ENCODE measurements around the gene ZNF223. TPM values are rescaled to one million over a fixed set of nuclear protein-coding genes. Genes with fewer than 3 reads are reported as not detected.

The ZNF223 gene
- total and polyA plus RNA-seq, 10 donors = 2.7 to 9.9 (median 5.8) TPM

DNA sequence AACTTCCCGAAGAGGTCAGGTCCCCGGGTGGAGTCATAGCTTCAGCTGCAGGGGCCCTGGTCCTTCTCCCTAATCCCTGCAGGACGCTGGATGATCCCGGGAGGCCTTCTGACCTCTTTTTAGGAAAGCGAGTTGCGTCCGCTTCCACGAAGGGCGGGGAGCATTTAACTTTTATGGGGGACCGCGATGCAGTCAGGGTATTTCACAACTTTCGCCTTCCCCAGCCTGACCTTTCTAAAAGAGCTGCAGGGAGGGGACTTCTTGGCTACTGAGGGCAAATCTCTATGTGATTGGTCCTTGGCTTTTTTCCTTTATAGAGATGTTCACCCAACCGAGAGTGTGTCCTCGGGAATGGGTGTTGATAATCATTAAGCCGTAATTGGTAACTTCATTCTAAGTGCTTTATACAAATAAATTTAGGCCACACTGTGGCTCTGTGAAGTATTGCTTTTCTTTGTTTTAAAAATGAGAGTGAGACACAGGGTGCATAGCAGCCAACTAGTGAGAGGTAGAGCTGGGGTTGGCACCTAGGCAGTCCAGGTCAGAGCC, 48.3 kb upstream of the ZNF223 start:
- Histone ChIP-seq H3K36me3 (peaks cover 6 to 35% (median 22%) of the 10 kb centered on the region in 6 donors), H3K9me3 (peaks cover 0 to 56% (median 46%) of the 10 kb centered on the region in 8 donors), H3K27ac (peak overlapping the region in 7 of 8 donors; percentile 74 to 92 (median 83)), H3K4me1 (peaks cover 8 to 42% (median 20%) of the 10 kb centered on the region in 6 donors), H3K4me3 (peak overlapping the region; percentile 62 to 92 (median 84)), H3K27me3 (replicated peaks in 1 of 7) (no peaks in the 10 kb centered on the region)
- intact Hi-C loops (cut with DNase I; ENCODE audit: low total_unique reads) = loop anchor here (10.0 kb wide), 1 partner anchor 91 kb away; the partner anchor contains the start of gene ZNF224
- no peak for TF ChIP-seq POLR2A (IDR thresholded peaks at IDR 0.05)
- TF ChIP-seq, protein P1, sequence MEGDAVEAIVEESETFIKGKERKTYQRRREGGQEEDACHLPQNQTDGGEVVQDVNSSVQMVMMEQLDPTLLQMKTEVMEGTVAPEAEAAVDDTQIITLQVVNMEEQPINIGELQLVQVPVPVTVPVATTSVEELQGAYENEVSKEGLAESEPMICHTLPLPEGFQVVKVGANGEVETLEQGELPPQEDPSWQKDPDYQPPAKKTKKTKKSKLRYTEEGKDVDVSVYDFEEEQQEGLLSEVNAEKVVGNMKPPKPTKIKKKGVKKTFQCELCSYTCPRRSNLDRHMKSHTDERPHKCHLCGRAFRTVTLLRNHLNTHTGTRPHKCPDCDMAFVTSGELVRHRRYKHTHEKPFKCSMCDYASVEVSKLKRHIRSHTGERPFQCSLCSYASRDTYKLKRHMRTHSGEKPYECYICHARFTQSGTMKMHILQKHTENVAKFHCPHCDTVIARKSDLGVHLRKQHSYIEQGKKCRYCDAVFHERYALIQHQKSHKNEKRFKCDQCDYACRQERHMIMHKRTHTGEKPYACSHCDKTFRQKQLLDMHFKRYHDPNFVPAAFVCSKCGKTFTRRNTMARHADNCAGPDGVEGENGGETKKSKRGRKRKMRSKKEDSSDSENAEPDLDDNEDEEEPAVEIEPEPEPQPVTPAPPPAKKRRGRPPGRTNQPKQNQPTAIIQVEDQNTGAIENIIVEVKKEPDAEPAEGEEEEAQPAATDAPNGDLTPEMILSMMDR (IDR thresholded peaks at IDR 0.05 in 8 of 11, conservative IDR thresholded peaks at IDR 0.05 in 3 of 11) = no peak
- TF ChIP-seq POLR2AphosphoS5 (IDR thresholded peaks at IDR 0.05) = no peak
- peak; percentile 72 for DNase-seq
- 2 to 3% (median 3%) methylated on average over 15 of the region's 15 CpGs for WGBS, 5 donors

DNA sequence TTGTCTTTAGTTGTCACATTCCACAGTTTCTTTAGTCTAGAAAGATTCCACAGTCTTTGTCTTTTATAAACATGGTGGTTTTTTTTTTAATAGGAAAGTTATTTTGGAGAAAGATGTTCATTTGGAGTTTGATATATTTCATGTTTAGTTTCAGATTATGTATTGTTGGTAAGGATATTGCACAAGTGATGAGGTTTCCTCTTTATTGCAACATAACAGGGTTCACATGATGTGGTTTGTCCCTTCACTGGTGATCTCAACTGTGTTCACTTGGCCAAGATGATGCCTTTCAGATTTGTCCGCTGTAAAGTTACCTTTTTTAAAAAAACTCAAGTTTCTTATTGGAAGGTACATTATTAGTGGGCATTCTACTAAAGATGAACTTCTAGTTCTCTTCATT, 45.9 kb upstream of the ZNF223 start:
- Histone ChIP-seq H3K27ac (peak overlapping the region in 7 of 8 donors; percentile 10 to 83 (median 65)), H3K36me3 (peaks cover 29 to 59% (median 46%) of the 10 kb centered on the region in 6 donors), H3K9me3 (peaks cover 8 to 63% (median 62%) of the 10 kb centered on the region in 8 donors), H3K4me3 (no peak overlapping the region), H3K4me1 (peaks cover 8 to 42% (median 20%) of the 10 kb centered on the region in 6 donors), H3K27me3 (replicated peaks in 1 of 7) (no peaks in the 10 kb centered on the region)
- intact Hi-C loops (cut with DNase I; ENCODE audit: low total_unique reads) = loop anchor here (10.0 kb wide), 1 partner anchor 89 kb away; the partner anchor contains the start of gene ZNF224
- TF ChIP-seq, protein P1 (IDR thresholded peaks at IDR 0.05 in 8 of 11, conservative IDR thresholded peaks at IDR 0.05 in 3 of 11) = no peak
- TF ChIP-seq POLR2A (IDR thresholded peaks at IDR 0.05) = no peak
- TF ChIP-seq POLR2AphosphoS5 (IDR thresholded peaks at IDR 0.05) = no peak
- WGBS, 5 donors = 49 to 78% (median 58%) methylated on average over 1 of the region's 1 CpG
- no peak for DNase-seq

DNA sequence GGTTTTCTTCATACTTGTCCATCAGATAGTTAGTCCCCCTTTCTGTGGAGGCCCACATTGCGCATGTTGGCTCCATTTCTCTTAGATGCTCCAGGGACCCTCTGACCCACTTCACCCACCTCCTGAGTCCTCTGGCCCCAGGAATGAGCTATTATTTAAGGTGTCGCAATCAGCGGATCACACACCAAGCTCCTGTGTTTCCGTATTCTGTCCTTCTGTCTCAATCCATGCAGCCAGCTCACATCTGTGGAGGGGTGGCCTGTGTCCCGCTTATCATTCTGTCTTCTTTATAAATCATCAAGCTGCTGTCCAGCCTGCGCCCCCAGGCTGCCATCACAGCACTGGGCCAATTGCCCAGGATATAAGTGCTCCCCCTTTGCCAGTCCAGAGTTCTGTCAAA, 44.4 kb upstream of the ZNF223 start:
- no peak for DNase-seq
- no peak overlapping the region for H3K4me3 ChIP-seq
- H3K9me3 ChIP-seq = peaks cover 20 to 78% (median 77%) of the 10 kb centered on the region in 8 donors
- H3K27me3 ChIP-seq (replicated peaks in 1 of 7) = no peaks in the 10 kb centered on the region
- no peak for TF ChIP-seq POLR2A (IDR thresholded peaks at IDR 0.05)
- TF ChIP-seq POLR2AphosphoS5 (IDR thresholded peaks at IDR 0.05) = no peak
- TF ChIP-seq, protein P1 (IDR thresholded peaks at IDR 0.05 in 8 of 11, conservative IDR thresholded peaks at IDR 0.05 in 3 of 11) = no peak
- intact Hi-C loops (cut with DNase I; ENCODE audit: low total_unique reads) = loop anchor here (10.0 kb wide), 1 partner anchor 87 kb away; the partner anchor contains the start of gene ZNF224
- peaks cover 34 to 74% (median 61%) of the 10 kb centered on the region in 6 donors for H3K36me3 ChIP-seq
- no peak overlapping the region for H3K27ac ChIP-seq
- 97 to 99% (median 97%) methylated on average over 6 of the region's 6 CpGs for WGBS, 5 donors
- H3K4me1 ChIP-seq = peaks cover 7 to 35% (median 13%) of the 10 kb centered on the region in 6 donors

DNA sequence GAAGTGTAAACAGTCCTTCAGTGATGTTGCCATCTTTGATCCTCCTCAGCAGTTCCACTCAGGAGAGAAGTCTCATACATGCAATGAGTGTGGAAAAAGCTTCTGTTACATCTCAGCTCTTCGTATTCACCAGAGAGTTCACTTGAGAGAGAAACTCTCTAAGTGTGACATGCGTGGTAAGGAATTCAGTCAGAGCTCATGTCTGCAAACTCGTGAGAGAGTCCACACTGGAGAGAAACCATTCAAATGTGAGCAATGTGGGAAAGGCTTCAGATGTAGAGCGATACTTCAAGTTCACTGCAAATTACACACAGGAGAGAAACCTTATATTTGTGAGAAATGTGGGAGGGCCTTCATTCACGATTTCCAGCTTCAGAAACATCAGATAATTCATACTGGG, 41.4 kb upstream of the ZNF223 start:
- Histone ChIP-seq H3K27me3 (replicated peaks in 1 of 7) (no peaks in the 10 kb centered on the region), H3K9me3 (peaks cover 22 to 100% (median 100%) of the 10 kb centered on the region in 8 donors), H3K4me1 (peaks cover 0 to 10% (median 0%) of the 10 kb centered on the region in 6 donors), H3K27ac (no peak overlapping the region), H3K4me3 (peak overlapping the region in 1 of 8 donors; percentile 21), H3K36me3 (peaks cover 34 to 81% (median 64%) of the 10 kb centered on the region in 6 donors)
- 95 to 99% (median 95%) methylated on average over 5 of the region's 5 CpGs for WGBS, 5 donors
- TF ChIP-seq, protein P1 (IDR thresholded peaks at IDR 0.05 in 8 of 11, conservative IDR thresholded peaks at IDR 0.05 in 3 of 11) = no peak
- TF ChIP-seq POLR2AphosphoS5 (IDR thresholded peaks at IDR 0.05) (no peak), POLR2A (IDR thresholded peaks at IDR 0.05) (no peak)
- intact Hi-C loops (cut with DNase I; ENCODE audit: low total_unique reads) = no loop called here
- DNase-seq = no peak

Measured in spleen (tissue), 11 donors.